Smooth muscle cell (in vitro differentiated cells): Measurements from ENCODE around the gene KCNH1. TPM values are rescaled to one million over a fixed set of nuclear protein-coding genes. Genes with fewer than 3 reads are reported as not detected.

Experiments used
- DNase-seq: peaks from one replicate; lab custom pipeline; 2025; ENCODE audit not compliant: unreplicated experiment; lab: John Stamatoyannopoulos, UW
- H2AFZ ChIP-seq: fragments of 200-600 bp; sonication (generic); 2 replicates; pipeline ENCODE4 v1.6.0; 2016; ENCODE audit warnings: antibody characterized with exemption, low read depth, mild to moderate bottlenecking
- H3F3A ChIP-seq: fragments of 200-600 bp; sonication (generic); 2 replicates; pipeline ENCODE4 v1.6.0; 2017; ENCODE audit warnings: antibody characterized with exemption, low read depth
- H3K27ac ChIP-seq: fragments of 200-600 bp; sonication (generic); 2 replicates; pipeline ENCODE4 v1.5.1; 2016; ENCODE audit warnings: low read depth, mild to moderate bottlenecking
- H3K27me3 ChIP-seq: fragments of 200-600 bp; sonication (generic); 2 replicates; pipeline ENCODE4 v1.6.1; 2016; ENCODE audit warnings: low read depth, mild to moderate bottlenecking
- H3K36me3 ChIP-seq: fragments of 200-600 bp; sonication (generic); 2 replicates; pipeline ENCODE4 v1.5.1; 2016; ENCODE audit warnings: low read depth
- H3K4me1 ChIP-seq: fragments of 200-600 bp; sonication (generic); 2 replicates; pipeline ENCODE4 v1.5.1; 2016; ENCODE audit warnings: low read depth
- H3K4me2 ChIP-seq: fragments of 200-600 bp; sonication (generic); 2 replicates; pipeline ENCODE4 v1.6.0; 2016; ENCODE audit warnings: mild to moderate bottlenecking
- H3K4me3 ChIP-seq: fragments of 200-600 bp; sonication (generic); 2 replicates; pipeline ENCODE4 v1.5.1; 2016; ENCODE audit warnings: mild to moderate bottlenecking
- H3K79me2 ChIP-seq: fragments of 200-600 bp; sonication (generic); 2 replicates; pipeline ENCODE4 v1.6.0; 2016; ENCODE audit warnings: low read depth, mild to moderate bottlenecking
- H3K9ac ChIP-seq: fragments of 200-600 bp; sonication (generic); 2 replicates; pipeline ENCODE4 v1.6.0; 2016; ENCODE audit warnings: low read depth
- H3K9me3 ChIP-seq: fragments of 200-600 bp; sonication (generic); replicated peaks from 2 replicates; pipeline ENCODE4 v1.5.1; 2016; ENCODE audit warnings: low read depth
- H4K20me1 ChIP-seq: fragments of 200-600 bp; sonication (generic); 2 replicates; pipeline ENCODE4 v1.6.0; 2016; ENCODE audit warnings: low read depth
- WGBS: methylation state at CpG from one replicate; pipeline ENCODE4 v1.1.7; 2016; ENCODE audit warnings: low lambda C conversion rate; 5-methylcytosine and 5-hydroxymethylcytosine counted together
- polyA plus RNA-seq: library from polyadenylated mRNA; unstranded; fragments of >200 nt; fragmentation: Nextera tagmentation; extraction: Ambion mirVana; gene quantifications from 2 replicates; pipeline ENCODE4 v1.2.1, GENCODE V29; 2016
- total RNA-seq: library from RNA; depleted of rRNA; stranded (reverse); fragments of >200 nt; gene quantifications from 2 replicates; pipeline ENCODE4 v1.2.3, GENCODE V29; 2014
- TF ChIP-seq, protein P1 (sequence below): fragments of 200-600 bp; sonication (generic); IDR thresholded peaks from 2 replicates; pipeline ENCODE4 v1.5.1; 2017; ENCODE audit warnings: borderline replicate concordance, mild to moderate bottlenecking, antibody characterized with exemption; ENCODE audit not compliant: insufficient read depth, poor library complexity, severe bottlenecking

Gene KCNH1
- total and polyA plus RNA-seq, 2 experiments from 2014 or later, result 0.30 to 1.9 TPM

- WGBS, result 83% methylated on average over 13 of the region's 13 CpGs
- no peaks in the 10 kb centered on the region for H3K36me3 ChIP-seq
- no peaks in the 10 kb centered on the region for H4K20me1 ChIP-seq
Measured at GRCh38 chr1:210815641-210816550, 318.1 kb downstream of the KCNH1 start.

GRCh38 chr1:210814382-210815123 lies 319.4 kb downstream of the KCNH1 start:
- Histone ChIP-seq H3K4me3 (no peak overlapping the region), H3K27me3 (no peaks in the 10 kb centered on the region), H3K4me2 (no peak overlapping the region), H3K4me1 (no peaks in the 10 kb centered on the region), H4K20me1 (no peaks in the 10 kb centered on the region), H3K9ac (no peak overlapping the region), H3K79me2 (no peaks in the 10 kb centered on the region), H3K27ac (no peak overlapping the region), H2AFZ (no peak overlapping the region), H3K9me3 (no peaks in the 10 kb centered on the region), H3F3A (no peaks in the 10 kb centered on the region), H3K36me3 (no peaks in the 10 kb centered on the region)
- TF ChIP-seq, protein P1, sequence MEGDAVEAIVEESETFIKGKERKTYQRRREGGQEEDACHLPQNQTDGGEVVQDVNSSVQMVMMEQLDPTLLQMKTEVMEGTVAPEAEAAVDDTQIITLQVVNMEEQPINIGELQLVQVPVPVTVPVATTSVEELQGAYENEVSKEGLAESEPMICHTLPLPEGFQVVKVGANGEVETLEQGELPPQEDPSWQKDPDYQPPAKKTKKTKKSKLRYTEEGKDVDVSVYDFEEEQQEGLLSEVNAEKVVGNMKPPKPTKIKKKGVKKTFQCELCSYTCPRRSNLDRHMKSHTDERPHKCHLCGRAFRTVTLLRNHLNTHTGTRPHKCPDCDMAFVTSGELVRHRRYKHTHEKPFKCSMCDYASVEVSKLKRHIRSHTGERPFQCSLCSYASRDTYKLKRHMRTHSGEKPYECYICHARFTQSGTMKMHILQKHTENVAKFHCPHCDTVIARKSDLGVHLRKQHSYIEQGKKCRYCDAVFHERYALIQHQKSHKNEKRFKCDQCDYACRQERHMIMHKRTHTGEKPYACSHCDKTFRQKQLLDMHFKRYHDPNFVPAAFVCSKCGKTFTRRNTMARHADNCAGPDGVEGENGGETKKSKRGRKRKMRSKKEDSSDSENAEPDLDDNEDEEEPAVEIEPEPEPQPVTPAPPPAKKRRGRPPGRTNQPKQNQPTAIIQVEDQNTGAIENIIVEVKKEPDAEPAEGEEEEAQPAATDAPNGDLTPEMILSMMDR, result no peak
- DNase-seq, result no peak

More at GRCh38 chr1:210815641-210816550, 318.1 kb downstream of the KCNH1 start:
- Histone ChIP-seq H3F3A (no peaks in the 10 kb centered on the region), H3K4me1 (no peaks in the 10 kb centered on the region), H3K4me2 (no peak overlapping the region), H3K4me3 (no peak overlapping the region), H3K27ac (no peak overlapping the region), H3K27me3 (no peaks in the 10 kb centered on the region), H3K9ac (no peak overlapping the region), H3K79me2 (no peaks in the 10 kb centered on the region), H3K9me3 (no peaks in the 10 kb centered on the region), H2AFZ (no peak overlapping the region)
- DNase-seq, result no peak
- TF ChIP-seq, protein P1, result no peak

GRCh38 chr1:210801501-210801900 lies 332.4 kb downstream of the KCNH1 start:
- DNase-seq, result no peak
- Histone ChIP-seq H2AFZ (no peak overlapping the region), H4K20me1 (no peaks in the 10 kb centered on the region), H3K9me3 (no peaks in the 10 kb centered on the region), H3K4me2 (no peak overlapping the region), H3K4me3 (no peak overlapping the region), H3K9ac (no peak overlapping the region), H3K4me1 (no peaks in the 10 kb centered on the region), H3F3A (no peaks in the 10 kb centered on the region), H3K79me2 (no peaks in the 10 kb centered on the region), H3K36me3 (no peaks in the 10 kb centered on the region), H3K27me3 (no peaks in the 10 kb centered on the region), H3K27ac (no peak overlapping the region)
- TF ChIP-seq, protein P1, result no peak
- WGBS, result 79% methylated on average over 4 of the region's 4 CpGs
